CD4-positive, alpha-beta T cell treated with Interleukin-21 for 1 hour (primary cell): ENCODE results near the gene WDR70.
"Not testable (repeated sequence)": the region's sequence is repeated elsewhere in the genome, so short reads cannot be mapped to it uniquely, and the experiment has no call there.

Experiments
- DNase-seq: peaks from one replicate; pipeline ENCODE4 v3.0.0-alpha.2; 2020

WDR70 gene

GRCh38 chr5:37518356-37518755 is 139.2 kb downstream of the WDR70 start:
- not testable (repeated sequence) for DNase-seq

DNA sequence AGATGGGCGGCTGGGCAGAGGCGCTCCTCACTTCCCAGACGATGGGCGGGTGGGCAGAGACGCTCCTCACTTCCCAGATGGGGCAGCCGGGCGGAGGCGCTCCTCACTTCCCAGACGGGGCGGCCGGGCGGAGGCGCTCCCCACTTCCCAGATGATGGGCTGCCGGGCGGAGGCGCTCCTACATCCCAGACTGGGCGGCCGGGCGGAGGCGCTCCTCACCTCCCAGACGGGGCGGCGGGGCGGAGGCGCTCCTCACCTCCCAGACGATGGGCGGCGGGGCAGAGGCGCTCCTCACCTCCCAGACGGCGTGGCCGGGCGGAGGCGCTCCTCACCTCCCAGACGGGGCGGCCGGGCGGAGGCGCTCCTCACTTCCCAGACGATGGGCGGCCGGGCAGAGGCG is 140.2 kb downstream of the WDR70 start:
- DNase-seq = no peak

DNA sequence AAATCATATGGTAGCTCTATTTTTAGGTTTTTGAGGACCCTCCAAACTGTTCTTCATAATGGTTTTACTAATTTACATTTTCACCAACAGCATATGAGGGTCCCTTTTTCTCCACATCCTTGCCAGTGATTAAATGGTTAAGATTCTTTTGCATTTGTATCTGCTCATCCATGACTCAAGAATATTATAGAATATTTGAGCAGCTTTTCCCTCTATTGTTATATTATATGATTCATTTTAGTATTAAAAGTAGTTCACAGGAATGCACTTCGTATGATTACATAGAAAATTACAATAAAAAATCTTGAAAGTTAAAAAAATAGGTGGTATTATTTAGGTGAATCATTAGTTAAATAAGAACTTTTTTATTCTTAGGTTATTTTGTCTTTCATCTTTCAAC is 140.7 kb downstream of the WDR70 start:
- DNase-seq = no peak

- DNase-seq = no peak
Observed at GRCh38 chr5:37520811-37521210, 141.7 kb downstream of the WDR70 start.

- no peak for DNase-seq
Observed at GRCh38 chr5:37532976-37533740, 154.0 kb downstream of the WDR70 start.

GRCh38 chr5:37533851-37534250 is 154.7 kb downstream of the WDR70 start:
- DNase-seq = no peak

- DNase-seq = no peak
Observed at GRCh38 chr5:37539459-37539858, 160.3 kb downstream of the WDR70 start.

GRCh38 chr5:37543216-37543615 is 164.1 kb downstream of the WDR70 start:
- no peak for DNase-seq

GRCh38 chr5:37549411-37549810 is 170.3 kb downstream of the WDR70 start:
- DNase-seq = no peak

- DNase-seq = no peak
Observed at GRCh38 chr5:37552161-37552560, 173.0 kb downstream of the WDR70 start.

DNA sequence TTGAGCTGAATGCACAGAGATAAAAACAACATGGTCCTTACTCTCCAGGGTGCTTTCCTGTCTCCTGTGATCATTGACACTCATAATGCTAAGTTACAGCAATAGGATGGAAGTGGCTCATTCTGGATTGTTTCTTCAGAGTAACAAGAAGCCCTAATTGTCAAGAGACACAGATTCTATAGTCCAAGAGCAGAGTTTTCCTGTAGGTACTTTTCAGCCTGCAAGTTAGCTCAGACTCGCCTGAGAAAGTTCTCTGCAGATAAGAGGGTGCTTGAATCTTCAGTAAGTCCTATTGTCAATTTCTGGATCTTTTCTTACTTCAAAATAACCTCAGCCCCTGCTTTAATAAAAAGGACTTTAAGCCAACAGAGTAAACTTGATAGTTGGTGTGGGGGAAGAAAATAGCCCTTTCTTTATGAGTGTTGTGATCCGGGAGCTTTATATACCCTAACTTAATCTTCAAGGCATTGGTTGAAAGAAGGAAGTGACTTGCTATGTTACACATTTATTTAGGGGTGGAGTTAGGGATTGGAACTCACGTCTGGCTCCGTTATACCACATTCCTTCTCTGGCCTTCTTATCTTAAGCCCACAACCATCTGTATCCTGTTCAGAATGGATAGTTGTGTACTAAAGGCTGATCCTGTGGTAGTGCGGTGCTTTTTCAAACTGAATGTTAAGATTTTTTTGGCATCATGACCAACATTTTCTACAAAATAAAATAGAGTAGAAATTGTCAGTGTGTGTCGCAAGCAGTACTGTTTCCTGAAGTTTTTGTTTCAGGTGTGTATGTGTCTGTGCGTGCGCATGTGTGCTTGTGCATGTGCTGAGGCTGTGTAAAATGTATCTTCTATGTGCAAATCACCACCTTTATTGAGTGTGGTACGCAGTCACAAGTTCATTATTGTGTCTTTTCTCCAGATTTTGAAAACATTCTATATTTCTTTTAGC is 173.9 kb downstream of the WDR70 start:
- DNase-seq = no peak

- no peak for DNase-seq
Observed at GRCh38 chr5:37553720-37554404, 174.7 kb downstream of the WDR70 start.

DNA sequence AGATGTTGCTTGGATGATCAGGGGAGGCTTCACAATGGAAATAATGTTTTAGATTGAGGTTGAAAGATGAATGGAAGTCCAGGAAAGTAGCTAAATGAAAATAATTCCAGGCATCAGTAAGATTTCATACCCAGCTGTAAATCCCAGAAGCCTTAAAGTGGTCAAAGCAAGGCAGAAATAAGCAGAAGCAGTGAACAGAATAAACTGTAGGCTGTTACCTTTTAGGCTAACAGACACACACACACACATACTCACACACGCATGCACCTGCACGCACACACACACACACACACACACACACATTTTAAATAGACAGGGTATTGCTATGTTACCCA is 175.3 kb downstream of the WDR70 start:
- no peak for DNase-seq

DNA sequence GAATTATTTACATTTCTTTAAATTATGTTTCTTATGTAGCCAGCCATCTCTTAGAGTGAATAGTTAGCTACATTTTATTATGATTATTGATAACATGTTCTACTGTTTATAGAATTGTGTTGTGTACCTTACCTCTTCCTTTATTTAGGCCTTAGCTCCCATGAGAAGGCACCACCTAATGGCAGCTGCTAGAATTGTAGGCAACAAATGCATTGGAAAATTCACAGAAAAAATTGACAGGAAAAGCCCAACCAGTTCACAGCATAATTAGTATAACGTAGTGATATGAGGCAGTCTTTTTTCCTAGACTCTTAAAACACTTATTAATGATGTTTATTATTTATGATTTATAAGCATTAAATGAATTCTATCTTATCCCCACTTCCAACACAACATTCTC is 175.8 kb downstream of the WDR70 start:
- DNase-seq = no peak

DNA sequence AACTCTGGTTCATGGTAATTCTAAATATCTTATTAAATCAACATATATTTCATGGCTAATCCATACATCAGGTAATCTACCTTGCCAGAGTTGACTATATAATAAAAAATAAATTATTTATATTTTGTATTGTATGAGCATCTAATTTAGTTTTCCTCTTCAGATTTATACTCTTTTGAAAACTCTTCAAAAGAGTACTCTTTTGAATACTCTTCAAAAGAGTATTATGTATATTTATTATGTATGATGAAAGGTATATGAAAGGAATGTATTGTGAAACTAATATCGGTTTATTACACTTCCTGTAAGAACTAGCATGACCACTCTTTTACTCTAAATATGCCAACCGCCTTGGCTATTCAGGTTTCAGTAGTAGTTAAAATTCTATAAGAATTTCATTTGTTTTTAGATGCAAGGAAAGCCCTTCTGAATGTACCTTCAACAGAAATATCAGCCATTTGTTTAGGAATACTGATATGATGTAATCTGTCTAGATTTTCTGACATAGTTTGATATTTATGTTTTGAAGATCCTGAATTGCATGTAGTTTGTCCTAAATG is 178.7 kb downstream of the WDR70 start:
- DNase-seq = no peak

GRCh38 chr5:37565062-37565670 is 186.0 kb downstream of the WDR70 start:
- DNase-seq = no peak

DNA sequence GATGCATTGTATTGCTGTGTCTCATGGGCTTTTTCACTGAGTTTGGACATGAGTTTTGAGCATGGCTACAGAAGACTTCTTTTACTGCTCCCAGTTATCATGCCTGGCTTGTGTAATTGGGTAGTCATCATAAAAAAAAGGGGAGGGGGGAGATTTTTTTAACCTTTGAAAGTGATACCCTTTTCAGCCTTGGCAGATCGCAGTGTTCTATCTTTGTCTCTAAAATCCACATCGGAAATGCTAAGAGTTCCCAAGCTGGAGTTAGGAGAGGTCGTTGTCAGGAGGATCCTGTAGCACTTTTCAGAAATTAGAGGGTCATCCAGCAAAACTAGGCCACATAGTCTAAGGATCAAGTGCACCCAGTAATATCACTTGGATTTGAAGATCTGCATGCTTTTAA is 188.4 kb downstream of the WDR70 start:
- DNase-seq = no peak

- no peak for DNase-seq
Observed at GRCh38 chr5:37568018-37568753, 189.1 kb downstream of the WDR70 start.

- DNase-seq = no peak
Observed at GRCh38 chr5:37568893-37569292, 189.8 kb downstream of the WDR70 start.

DNA sequence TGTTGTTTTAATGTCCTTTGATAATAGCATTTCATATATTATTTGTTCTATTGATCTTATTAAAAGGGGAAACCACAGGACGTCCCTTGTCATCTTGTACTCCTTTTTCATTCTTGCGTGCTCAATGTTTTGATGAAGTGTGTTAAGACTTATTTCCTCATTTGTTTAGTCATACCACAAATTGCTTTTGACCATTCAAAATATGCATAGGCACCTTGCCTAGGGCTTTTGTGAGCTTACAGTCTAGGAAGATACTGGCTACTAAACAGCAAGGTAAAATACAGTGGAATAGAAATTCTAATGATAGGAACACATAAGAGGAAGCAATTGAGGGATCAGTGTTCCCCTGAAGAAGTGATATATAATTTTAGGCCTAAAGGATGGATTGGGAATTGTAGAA is 190.3 kb downstream of the WDR70 start:
- DNase-seq = no peak

DNA sequence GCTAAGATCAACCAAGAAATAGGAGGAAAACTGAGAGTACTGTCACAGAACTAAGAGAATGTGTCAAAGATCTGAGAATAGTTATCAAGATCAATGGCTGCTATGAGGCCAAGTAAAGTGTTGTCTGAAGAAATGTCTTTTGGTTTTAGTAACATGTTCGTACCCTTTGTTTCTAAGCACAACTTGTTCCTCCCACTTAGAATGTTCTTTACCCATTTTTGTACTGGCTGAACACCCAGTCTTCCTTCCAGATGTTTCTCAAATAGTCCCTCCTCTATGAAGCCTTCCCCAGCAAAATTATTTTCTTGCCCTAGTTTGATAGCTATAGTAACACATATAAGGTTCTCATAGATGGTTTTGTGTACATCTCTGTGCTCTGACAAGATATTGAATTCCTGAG is 191.5 kb downstream of the WDR70 start:
- DNase-seq = no peak

- DNase-seq = no peak
Observed at GRCh38 chr5:37571985-37572384, 192.9 kb downstream of the WDR70 start.
